H1 (cell line): ENCODE data around the gene PGGHG. TPM values are rescaled to one million over a fixed set of nuclear protein-coding genes. Genes with fewer than 3 reads are reported as not detected.

Source experiments
- CTCF ChIA-PET: fragments of 300-600 bp; sonication (Branson Sonifier 250); formaldehyde crosslinking; loops from one replicate; lab custom pipeline; 2021; ENCODE audit not compliant: partially characterized antibody; lab: Charles Lee
- POLR2A ChIA-PET: fragments of 300-600 bp; sonication (Branson Sonifier 250); formaldehyde crosslinking; loops from one replicate; lab custom pipeline; 2021; ENCODE audit warnings: inconsistent platforms; ENCODE audit not compliant: partially characterized antibody; lab: Charles Lee
- DNase-seq, 2 experiments: peaks; one replicate each; pipeline versions ENCODE4 v3.0.0 to v3.0.0-alpha.2; 2010 to 2022; ENCODE audit warnings: low spot score in 2 of 2, low read depth in 1 of 2, mixed read lengths in 1 of 2
- FAIRE-seq: peaks from 2 replicates; lab custom pipeline; 2011; peaks lifted over from hg19 to GRCh38; lab: Jason Lieb, UNC
- H2AFZ ChIP-seq: 2 replicates; pipeline ENCODE4 v1.8.1; 2012; ENCODE audit warnings: low read length, inconsistent platforms
- H2AK5ac ChIP-seq: 2 replicates; pipeline ENCODE4 v1.6.1; 2013; ENCODE audit warnings: low read depth, low read length
- H2BK120ac ChIP-seq: replicated peaks from 2 replicates; pipeline ENCODE3; 2013; ENCODE audit warnings: low read depth, low read length, inconsistent platforms
- H2BK12ac ChIP-seq: 2 replicates; pipeline ENCODE4 v1.6.1; 2013; ENCODE audit warnings: low read depth, low read length
- H2BK15ac ChIP-seq: 2 replicates; pipeline ENCODE4 v1.6.1; 2013; ENCODE audit warnings: low read length
- H2BK20ac ChIP-seq: 2 replicates; pipeline ENCODE4 v1.6.1; 2013; ENCODE audit warnings: low read length
- H2BK5ac ChIP-seq: 2 replicates; pipeline ENCODE4 v1.6.1; 2013; ENCODE audit warnings: low read depth, low read length
- H3K14ac ChIP-seq: 2 replicates; pipeline ENCODE4 v1.6.1; 2013; ENCODE audit warnings: inconsistent platforms; ENCODE audit not compliant: insufficient read length
- H3K18ac ChIP-seq: 2 replicates; pipeline ENCODE4 v1.6.1; 2013; ENCODE audit warnings: low read length; ENCODE audit errors: extremely low read depth
- H3K23ac ChIP-seq: 2 replicates; pipeline ENCODE4 v1.6.1; 2013; ENCODE audit warnings: inconsistent platforms; ENCODE audit not compliant: insufficient read length
- H3K23me2 ChIP-seq: 2 replicates; pipeline ENCODE4 v1.6.1; 2013; ENCODE audit warnings: low read depth, low read length
- H3K27ac ChIP-seq: 2 replicates; pipeline ENCODE4 v1.6.1; 2011; ENCODE audit warnings: low read depth, low read length, inconsistent platforms
- H3K27me3 ChIP-seq, 4 experiments: replicated peaks in 1 of 4; 1 replicate in 1 of 4; 2 replicates in 3 of 4; pipeline versions ENCODE4 v1.6.1 to v1.8.1; 2011 to 2013; ENCODE audit warnings: low read length in 3 of 4, mild to moderate bottlenecking in 3 of 4, inconsistent platforms in 2 of 4, mixed read lengths in 2 of 4, moderate library complexity in 1 of 4; ENCODE audit not compliant: control insufficient read depth in 3 of 4, insufficient read depth in 3 of 4; ENCODE audit errors: extremely low read depth in 1 of 4
- H3K36me3 ChIP-seq, 4 experiments: 2 replicates each; pipeline versions ENCODE4 v1.6.1 to v1.8.1; 2011 to 2013; ENCODE audit warnings: mild to moderate bottlenecking in 4 of 4, low read length in 3 of 4, moderate library complexity in 2 of 4, control low read depth in 1 of 4, inconsistent platforms in 1 of 4; ENCODE audit not compliant: insufficient read depth in 4 of 4, control insufficient read depth in 2 of 4
- H3K4ac ChIP-seq: replicated peaks from 2 replicates; pipeline ENCODE3; 2013; ENCODE audit warnings: low read length, low read depth, mixed read lengths, inconsistent platforms; ENCODE audit not compliant: insufficient read length
- H3K4me1 ChIP-seq, 4 experiments: replicated peaks in 1 of 4; 1 replicate in 1 of 4; 2 replicates in 3 of 4; pipeline versions ENCODE4 v1.6.1 to v1.8.1; 2011 to 2013; ENCODE audit warnings: low read length in 3 of 4, inconsistent platforms in 2 of 4, mixed read lengths in 1 of 4; ENCODE audit not compliant: insufficient read depth in 4 of 4, control insufficient read depth in 3 of 4
- H3K4me2 ChIP-seq, 2 experiments: 2 replicates each; pipeline versions ENCODE4 v1.6.1 to v1.8.1; 2011 to 2013; ENCODE audit warnings: low read depth in 2 of 2, low read length in 2 of 2, control low read depth in 1 of 2, inconsistent platforms in 1 of 2, mild to moderate bottlenecking in 1 of 2; ENCODE audit not compliant: insufficient read depth in 1 of 2
- H3K4me3 ChIP-seq, 4 experiments: fragments of 200-600, 300-600 bp in 1 of 4; sonication (generic), shearing (Covaris generic), sonication (Bioruptor Twin) in 1 of 4; 2 replicates each; pipeline versions ENCODE4 v1.5.1 to v1.8.1; 2011 to 2016; ENCODE audit warnings: low read length in 4 of 4, low read depth in 3 of 4, control low read depth in 2 of 4, inconsistent platforms in 2 of 4, mild to moderate bottlenecking in 2 of 4, mixed read lengths in 1 of 4, moderate library complexity in 1 of 4; ENCODE audit not compliant: insufficient read depth in 2 of 4; ENCODE audit errors: extremely low read depth in 1 of 4
- H3K56ac ChIP-seq: replicated peaks from 2 replicates; pipeline ENCODE3; 2013; ENCODE audit warnings: low read depth, mild to moderate bottlenecking, mixed read lengths, low read length, inconsistent platforms; ENCODE audit not compliant: insufficient read length
- H3K79me1 ChIP-seq: 2 replicates; pipeline ENCODE4 v1.6.1; 2013; ENCODE audit warnings: low read depth, low read length, control low read depth
- H3K79me2 ChIP-seq, 2 experiments: 2 replicates each; pipeline versions ENCODE4 v1.6.1 to v1.8.1; 2012 to 2013; ENCODE audit warnings: low read length in 2 of 2, mild to moderate bottlenecking in 2 of 2, inconsistent platforms in 1 of 2; ENCODE audit not compliant: insufficient read depth in 2 of 2, control insufficient read depth in 1 of 2
- H3K9ac ChIP-seq, 4 experiments: replicated peaks in 1 of 4; 1 replicate in 1 of 4; 2 replicates in 3 of 4; pipeline versions ENCODE4 v1.6.1 to v1.8.1; 2011 to 2013; ENCODE audit warnings: low read depth in 3 of 4, low read length in 3 of 4, control low read depth in 2 of 4, mild to moderate bottlenecking in 2 of 4, moderate library complexity in 2 of 4, inconsistent platforms in 1 of 4; ENCODE audit errors: extremely low read depth in 1 of 4
- H3K9me3 ChIP-seq, 2 experiments: 2 replicates each; pipeline versions ENCODE4 v1.6.1 to v1.8.1; 2012 to 2013; ENCODE audit warnings: mild to moderate bottlenecking in 2 of 2, moderate library complexity in 2 of 2, control low read depth in 1 of 2, inconsistent platforms in 1 of 2, low read depth in 1 of 2, low read length in 1 of 2, mixed read lengths in 1 of 2; ENCODE audit not compliant: insufficient read depth in 2 of 2
- H4K20me1 ChIP-seq, 2 experiments: replicated peaks in 1 of 2; 2 replicates each; pipeline versions ENCODE3 to v1.8.1; 2011 to 2013; ENCODE audit warnings: inconsistent platforms in 2 of 2, low read length in 2 of 2, mild to moderate bottlenecking in 1 of 2; ENCODE audit not compliant: insufficient read depth in 2 of 2, control insufficient read depth in 1 of 2
- H4K5ac ChIP-seq: 2 replicates; pipeline ENCODE4 v1.6.1; 2013; ENCODE audit warnings: low read length, low read depth, mixed read lengths, inconsistent platforms; ENCODE audit not compliant: insufficient read length
- H4K8ac ChIP-seq: 2 replicates; pipeline ENCODE4 v1.8.0; 2013; ENCODE audit warnings: mild to moderate bottlenecking, moderate library complexity, low read length, inconsistent platforms; ENCODE audit not compliant: insufficient read depth; ENCODE audit errors: extremely low read depth
- H4K91ac ChIP-seq: replicated peaks from 2 replicates; pipeline ENCODE3; 2013; ENCODE audit warnings: low read length, mixed read lengths, inconsistent platforms; ENCODE audit not compliant: insufficient read length
- RNF2 ChIP-seq: fragments of 200-900, 300-1000 bp; sonication (generic); IDR thresholded peaks from 2 replicates; pipeline ENCODE4 v1.7.1; 2016; ENCODE audit warnings: borderline replicate concordance, low read depth, mild to moderate bottlenecking, antibody characterized with exemption, low read length; ENCODE audit not compliant: poor library complexity, severe bottlenecking; ENCODE audit errors: missing control alignments
- ZNF274 ChIP-seq: IDR thresholded peaks from 2 replicates; pipeline ENCODE4 v1.7.0; 2012; ENCODE audit warnings: low read length, borderline replicate concordance; ENCODE audit errors: extremely low read depth
- WGBS, 2 experiments: shearing (Covaris generic) in 1 of 2; methylation state at CpG; one replicate each; pipeline versions ENCODE4 v1.1.6 to v1.1.7; 2013 to 2015; ENCODE audit warnings: low lambda C conversion rate in 2 of 2, mixed read lengths in 2 of 2, inconsistent platforms in 1 of 2, low coverage in 1 of 2, missing lambda C conversion rate in 1 of 2; ENCODE audit not compliant: insufficient replicate concordance in 2 of 2, insufficient coverage in 1 of 2, insufficient read length in 1 of 2; ENCODE audit errors: extremely low coverage in 1 of 2, missing lambda C conversion rate in 1 of 2; 5-methylcytosine and 5-hydroxymethylcytosine counted together
- polyA plus RNA-seq, 7 experiments: library from polyadenylated mRNA; depleted of rRNA in 3 of 7; stranded (reverse) in 5 of 7; unstranded in 2 of 7; fragments of >200 nt in 5 of 7; fragments of 200-250 nt in 2 of 7; gene quantifications; 1 replicate in 5 of 7; 2 replicates in 1 of 7; 4 replicates in 1 of 7; pipeline versions ENCODE4 v1.2.1 to v1.2.3, GENCODE V29; 2011 to 2013; ENCODE audit warnings: missing spikeins in 2 of 7, mixed read lengths in 2 of 7
- total RNA-seq: library from RNA; stranded (reverse); fragmentation: NEBNext Ultra II Directional; extraction: Animal tissue kit (Norgen Biotek cat#: 25700); gene quantifications from 2 replicates; pipeline ENCODE4 v1.2.1, GENCODE V29; 2021
- TF ChIP-seq, protein P1 (sequence below), 3 experiments: IDR thresholded peaks; 1 replicate in 2 of 3; 2 replicates in 1 of 3; pipeline versions ENCODE4 v1.5.1 to v1.6.1; 2011; ENCODE audit warnings: low read length in 3 of 3, mild to moderate bottlenecking in 3 of 3, inconsistent platforms in 2 of 3, low read depth in 1 of 3, moderate library complexity in 1 of 3; ENCODE audit not compliant: insufficient read depth in 1 of 3; ENCODE audit errors: control extremely low read depth in 1 of 3

Gene PGGHG
- total and polyA plus RNA-seq, 2 of the 8 experiments (the other 6 are each of a cell fraction or from before 2014, with no cell fraction given) = 34.8 to 60.7 TPM

DNA sequence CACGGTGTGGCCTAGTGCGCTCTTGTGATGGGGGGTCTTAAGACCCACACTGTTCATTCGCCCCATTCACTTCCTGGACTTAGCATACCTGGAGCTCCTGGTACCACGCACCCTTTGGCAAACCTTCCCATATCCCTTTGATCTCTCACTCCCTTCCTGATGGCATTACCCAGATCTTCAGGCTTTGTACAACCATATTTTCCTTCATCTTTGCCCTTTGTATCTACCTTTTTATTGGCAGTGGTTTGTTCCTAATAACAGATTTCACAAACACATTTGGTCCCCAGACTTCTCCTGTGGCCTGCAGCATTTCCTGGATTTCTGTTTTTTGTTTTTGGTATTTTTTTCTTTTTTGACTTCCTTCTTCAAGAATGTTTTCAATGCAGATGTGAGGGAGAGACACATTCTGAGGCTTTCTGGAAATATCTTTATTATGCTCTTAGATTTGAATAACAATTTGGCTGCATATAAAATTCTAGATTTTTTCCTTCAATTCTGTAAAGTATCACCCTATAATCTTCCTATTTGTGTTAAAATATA lies 47.8 kb downstream of the PGGHG start:
- CTCF ChIA-PET = interaction anchor here (0.6 to 5.6 kb wide), 5 partner anchors 15 to 87 kb away, joined by 3 to 22 read pairs (median 3); no protein-coding TSS in a partner anchor
- Histone ChIP-seq H2AFZ (peak overlapping the region; percentile 68), H4K20me1 (no peaks in the 10 kb centered on the region), H3K27me3 (no peaks in the 10 kb centered on the region), H2BK5ac (peak overlapping the region; percentile 85; the same call in 1 of the 2 replicates), H2BK20ac (peak overlapping the region; percentile 40), H3K9ac (no peak overlapping the region), H2BK15ac (peak overlapping the region; percentile 66; the same call in 1 of the 2 replicates), H4K8ac (no peak overlapping the region), H3K23me2 (no peaks in the 10 kb centered on the region), H3K23ac (no peak overlapping the region), H3K4ac (peak overlapping the region; percentile 28), H3K27ac (no peak overlapping the region), H3K36me3 (no peaks in the 10 kb centered on the region), H3K79me2 (no peaks in the 10 kb centered on the region), H3K56ac (no peak overlapping the region), H3K18ac (peak overlapping the region; percentile 76), H2BK120ac (peak overlapping the region; percentile 59), H2BK12ac (peak overlapping the region; percentile 98), H3K4me3 (no peak overlapping the region), H3K14ac (no peak overlapping the region), H3K79me1 (no peaks in the 10 kb centered on the region), H3K4me2 (no peak overlapping the region), H2AK5ac (peak overlapping the region; percentile 93; the same call in 1 of the 2 replicates), H3K4me1 (peaks cover 7 to 33% (median 26%) of the 10 kb centered on the region in 4 experiments), H4K91ac (peak overlapping the region; percentile 56), H3K9me3 (peaks cover 6 to 8% of the 10 kb centered on the region in 2 experiments; a peak in 3 of 4 replicates), H4K5ac (no peak overlapping the region)
- POLR2A ChIA-PET = interaction anchor here (1.2 to 1.4 kb wide), 2 partner anchors 9 to 32 kb away, joined by 3 to 4 read pairs; no protein-coding TSS in a partner anchor
- FAIRE-seq (no peak), DNase-seq (no peak)
- WGBS, 2 experiments = 86% methylated on average over 4 of the region's 4 CpGs; no CpG with 5 or more reads in 1 of the 2 experiments
- TF ChIP-seq, protein P1, sequence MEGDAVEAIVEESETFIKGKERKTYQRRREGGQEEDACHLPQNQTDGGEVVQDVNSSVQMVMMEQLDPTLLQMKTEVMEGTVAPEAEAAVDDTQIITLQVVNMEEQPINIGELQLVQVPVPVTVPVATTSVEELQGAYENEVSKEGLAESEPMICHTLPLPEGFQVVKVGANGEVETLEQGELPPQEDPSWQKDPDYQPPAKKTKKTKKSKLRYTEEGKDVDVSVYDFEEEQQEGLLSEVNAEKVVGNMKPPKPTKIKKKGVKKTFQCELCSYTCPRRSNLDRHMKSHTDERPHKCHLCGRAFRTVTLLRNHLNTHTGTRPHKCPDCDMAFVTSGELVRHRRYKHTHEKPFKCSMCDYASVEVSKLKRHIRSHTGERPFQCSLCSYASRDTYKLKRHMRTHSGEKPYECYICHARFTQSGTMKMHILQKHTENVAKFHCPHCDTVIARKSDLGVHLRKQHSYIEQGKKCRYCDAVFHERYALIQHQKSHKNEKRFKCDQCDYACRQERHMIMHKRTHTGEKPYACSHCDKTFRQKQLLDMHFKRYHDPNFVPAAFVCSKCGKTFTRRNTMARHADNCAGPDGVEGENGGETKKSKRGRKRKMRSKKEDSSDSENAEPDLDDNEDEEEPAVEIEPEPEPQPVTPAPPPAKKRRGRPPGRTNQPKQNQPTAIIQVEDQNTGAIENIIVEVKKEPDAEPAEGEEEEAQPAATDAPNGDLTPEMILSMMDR (IDR thresholded peaks at IDR 0.05; ENCODE audit: control extremely low read depth in 1 of 3, insufficient read depth in 1 of 3, low read depth in 1 of 3, low read length in 3 of 3) = no peak
- TF ChIP-seq RNF2 = no peak
- TF ChIP-seq ZNF274 = no peak
